ENCODE measurements around the gene AP2B1.

The AP2B1 gene

GRCh38 chr17:35773679-35774425 lies 186.7 kb downstream of the AP2B1 start:
- H3K4me3 ChIP-seq (ENCODE audit: low read length) = no peak overlapping the region
- TF ChIP-seq CTCF (conservative IDR thresholded peaks at IDR 0.05; ENCODE audit: low read depth, low read length) = no peak
- no peak for DNase-seq (ENCODE audit: low read depth)

GRCh38 chr17:35774499-35774898 lies 187.4 kb downstream of the AP2B1 start:
- no peak for DNase-seq (ENCODE audit: low read depth)
- no peak for TF ChIP-seq CTCF (conservative IDR thresholded peaks at IDR 0.05; ENCODE audit: low read depth, low read length)
- no peak overlapping the region for H3K4me3 ChIP-seq (ENCODE audit: low read length)

GRCh38 chr17:35775039-35775438 lies 187.9 kb downstream of the AP2B1 start:
- DNase-seq (ENCODE audit: low read depth) = no peak
- TF ChIP-seq CTCF (conservative IDR thresholded peaks at IDR 0.05; ENCODE audit: low read depth, low read length) = no peak
- H3K4me3 ChIP-seq (ENCODE audit: low read length) = no peak overlapping the region

GRCh38 chr17:35775583-35775982 lies 188.5 kb downstream of the AP2B1 start:
- H3K4me3 ChIP-seq (ENCODE audit: low read length) = no peak overlapping the region
- no peak for TF ChIP-seq CTCF (conservative IDR thresholded peaks at IDR 0.05; ENCODE audit: low read depth, low read length)
- DNase-seq (ENCODE audit: low read depth) = no peak
